ENCODE results near the gene SPC25. TPM values are rescaled to one million over a fixed set of nuclear protein-coding genes. Genes with fewer than 3 reads are reported as not detected.

The SPC25 gene
- total and polyA plus RNA-seq, 2 of the 13 experiments (the other 11 are each of a cell fraction or from before 2014, with no cell fraction given): 11.3 to 26.5 TPM

- no peak overlapping the region for H3K27ac ChIP-seq (ENCODE audit: extremely low read length, insufficient read depth, low read length)
- H3K4me1 ChIP-seq (ENCODE audit: insufficient read depth, low read length): no peaks in the 10 kb centered on the region
- H3K4me3 ChIP-seq (replicated peaks in 1 of 3; ENCODE audit: insufficient read depth in 1 of 3, low read depth in 2 of 3, low read length in 3 of 3): no peak overlapping the region
- H2AFZ ChIP-seq (ENCODE audit: low read length): no peak overlapping the region
- no peaks in the 10 kb centered on the region for H3K36me3 ChIP-seq (replicated peaks in 1 of 2; ENCODE audit: control insufficient read depth in 1 of 2, insufficient read depth in 2 of 2, low read length in 2 of 2)
- BruUV-seq (replicated peaks): no TSS peak
- FAIRE-seq: peak; percentile 48
- no peaks in the 10 kb centered on the region for H3K27me3 ChIP-seq (ENCODE audit: control insufficient read depth in 1 of 2, insufficient read depth in 2 of 2, low read length in 2 of 2)
- in situ Hi-C loops (cut with HindIII; ENCODE audit: extremely low pct_ligation_motif_present, low pct_unique_long_range_greater_than_20kb): no loop called here
- H3K9ac ChIP-seq (ENCODE audit: insufficient read depth, low read depth, low read length): no peak overlapping the region
- H3K9me3 ChIP-seq (ENCODE audit: low read length): no peaks in the 10 kb centered on the region
- POLR2A ChIA-PET: no interaction called here
- no peak for ATAC-seq
- H3K79me2 ChIP-seq (ENCODE audit: insufficient read depth, low read length): no peaks in the 10 kb centered on the region
- intact Hi-C loops (cut with micrococcal nuclease; ENCODE audit: unreplicated experiment): no loop called here
- 95% methylated on average over 3 of the region's 3 CpGs for WGBS (ENCODE audit: low lambda C conversion rate)
- no peaks in the 10 kb centered on the region for H4K20me1 ChIP-seq (ENCODE audit: insufficient read depth, low read length)
- H3K4me2 ChIP-seq (ENCODE audit: low read depth, low read length): no peak overlapping the region
- CTCF ChIA-PET (ENCODE audit: low intra/inter-chr PET ratio, low total read pairs): no interaction called here
- no peak for DNase-seq (ENCODE audit: low spot score)
- no peak for TF ChIP-seq ZNF878 (CRISPR knock-in tag; IDR thresholded peaks at IDR 0.05)
- no peak for TF ChIP-seq ZNF558 (CRISPR knock-in tag; IDR thresholded peaks at IDR 0.05; ENCODE audit: borderline replicate concordance)
- TF ChIP-seq FUBP1 (CRISPR knock-in tag; IDR thresholded peaks at IDR 0.05; ENCODE audit: borderline replicate concordance): no peak
- no peak for TF ChIP-seq ZNF281 (CRISPR knock-in tag; IDR thresholded peaks at IDR 0.05; ENCODE audit: borderline replicate concordance)
- TF ChIP-seq CTCF (CRISPR knock-in tag; IDR thresholded peaks at IDR 0.05): no peak
- no peak for TF ChIP-seq RBM39 (IDR thresholded peaks at IDR 0.05; ENCODE audit: low read depth, low read length, poor library complexity, severe bottlenecking)
- TF ChIP-seq ZNF879 (CRISPR knock-in tag; IDR thresholded peaks at IDR 0.05): no peak
- TF ChIP-seq ETV5 (CRISPR knock-in tag; IDR thresholded peaks at IDR 0.05; ENCODE audit: borderline replicate concordance): no peak
- TF ChIP-seq, protein P1, sequence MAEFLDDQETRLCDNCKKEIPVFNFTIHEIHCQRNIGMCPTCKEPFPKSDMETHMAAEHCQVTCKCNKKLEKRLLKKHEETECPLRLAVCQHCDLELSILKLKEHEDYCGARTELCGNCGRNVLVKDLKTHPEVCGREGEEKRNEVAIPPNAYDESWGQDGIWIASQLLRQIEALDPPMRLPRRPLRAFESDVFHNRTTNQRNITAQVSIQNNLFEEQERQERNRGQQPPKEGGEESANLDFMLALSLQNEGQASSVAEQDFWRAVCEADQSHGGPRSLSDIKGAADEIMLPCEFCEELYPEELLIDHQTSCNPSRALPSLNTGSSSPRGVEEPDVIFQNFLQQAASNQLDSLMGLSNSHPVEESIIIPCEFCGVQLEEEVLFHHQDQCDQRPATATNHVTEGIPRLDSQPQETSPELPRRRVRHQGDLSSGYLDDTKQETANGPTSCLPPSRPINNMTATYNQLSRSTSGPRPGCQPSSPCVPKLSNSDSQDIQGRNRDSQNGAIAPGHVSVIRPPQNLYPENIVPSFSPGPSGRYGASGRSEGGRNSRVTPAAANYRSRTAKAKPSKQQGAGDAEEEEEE (CRISPR knock-in tag; IDR thresholded peaks at IDR 0.05; ENCODE audit: borderline replicate concordance): no peak
- no peak for TF ChIP-seq ZNF574 (CRISPR knock-in tag; IDR thresholded peaks at IDR 0.05)
- no peak for TF ChIP-seq ZNF430 (CRISPR knock-in tag; IDR thresholded peaks at IDR 0.05)
- no peak for TF ChIP-seq ZNF30 (CRISPR knock-in tag; IDR thresholded peaks at IDR 0.05)
- no peak for TF ChIP-seq BRD4 (CRISPR knock-in tag; IDR thresholded peaks at IDR 0.05)
Observed at GRCh38 chr2:168843253-168843652, 47.0 kb downstream of the SPC25 start.

All from HepG2 (cell line).